GM18867 (cell line): ENCODE measurements around the gene DUS3L.

Experiments used
- ATAC-seq: cut with Tn5 transposase; IDR thresholded peaks from one replicate; pipeline ENCODE4 v1.9.1; 2021; ENCODE audit warnings: mild to moderate bottlenecking, moderate library complexity; ENCODE audit not compliant: unreplicated experiment

DUS3L gene

DNA sequence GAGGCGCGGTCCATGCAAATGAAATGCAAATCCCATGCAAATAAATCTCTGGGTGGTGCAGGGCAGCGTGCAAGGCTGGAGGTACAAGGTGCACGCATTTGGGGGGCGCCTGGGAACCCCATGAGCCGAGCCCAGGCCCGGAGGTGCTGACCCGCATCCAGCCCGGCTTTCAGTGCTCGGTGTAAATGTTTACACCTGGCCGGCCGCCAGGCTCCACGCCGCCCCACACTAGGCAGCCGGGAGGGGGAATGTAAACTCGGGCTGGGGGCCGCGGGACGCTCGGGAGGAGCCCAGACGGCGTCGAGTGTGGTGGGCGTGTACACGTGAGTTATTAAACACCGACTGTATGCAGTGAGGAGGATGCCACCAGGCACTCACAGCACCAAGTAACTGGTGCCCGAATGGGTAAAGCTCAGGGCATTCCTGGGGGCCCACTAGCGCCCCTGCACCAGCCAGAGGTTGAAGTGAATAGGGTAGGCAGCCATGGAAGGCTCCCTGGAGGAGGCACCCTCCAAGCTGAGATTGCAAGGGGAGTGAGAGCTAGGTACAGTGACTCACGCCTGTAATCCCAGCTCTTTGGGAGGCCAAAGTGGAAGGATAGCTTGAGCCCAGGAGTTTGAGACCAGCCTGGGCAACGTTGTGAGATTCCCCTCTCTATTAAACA, 31.4 kb upstream of the DUS3L start:
- ATAC-seq = no peak

- no peak for ATAC-seq
These were observed 30.7 kb upstream of the DUS3L start for GRCh38 chr19:5821521-5822180.

DNA sequence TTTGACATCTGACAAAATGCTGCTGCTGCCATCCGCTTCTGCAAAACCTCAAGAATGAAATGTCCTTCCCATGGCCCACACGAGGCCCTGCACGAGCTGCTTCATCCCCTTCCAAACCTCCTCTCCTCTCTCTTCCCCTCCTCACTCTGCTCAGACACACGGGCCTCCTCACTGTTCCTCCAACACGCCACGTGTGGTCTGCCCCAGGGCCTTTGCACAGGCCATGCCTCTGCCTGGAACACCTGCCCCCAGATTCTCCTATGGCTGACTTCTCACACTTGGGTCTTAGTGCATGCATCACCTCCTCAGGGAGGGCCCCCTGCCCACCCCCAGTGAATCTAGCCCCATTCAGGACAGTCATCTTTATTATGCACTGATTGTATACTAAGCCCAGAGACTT, 29.8 kb upstream of the DUS3L start:
- ATAC-seq = no peak

DNA sequence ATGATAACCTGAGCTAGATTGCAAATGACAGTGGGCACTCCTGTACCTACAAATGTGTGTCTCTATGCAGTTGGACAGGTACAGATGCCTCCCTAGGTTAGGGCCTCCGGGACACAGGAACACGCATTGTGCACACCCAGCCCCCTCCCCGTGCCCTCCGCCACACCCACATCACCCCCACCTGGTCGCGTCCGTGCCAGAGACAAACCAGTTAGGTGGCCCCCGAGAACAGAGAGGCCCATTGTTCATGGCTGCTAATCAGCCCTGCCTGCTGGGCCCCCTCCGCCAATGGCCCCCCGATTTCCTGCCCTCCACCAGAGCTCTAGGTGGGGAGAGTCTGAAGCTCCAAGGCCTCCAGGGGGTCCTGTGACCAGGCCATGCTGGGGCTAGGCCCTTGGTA, 27.6 kb upstream of the DUS3L start:
- ATAC-seq = no peak

DNA sequence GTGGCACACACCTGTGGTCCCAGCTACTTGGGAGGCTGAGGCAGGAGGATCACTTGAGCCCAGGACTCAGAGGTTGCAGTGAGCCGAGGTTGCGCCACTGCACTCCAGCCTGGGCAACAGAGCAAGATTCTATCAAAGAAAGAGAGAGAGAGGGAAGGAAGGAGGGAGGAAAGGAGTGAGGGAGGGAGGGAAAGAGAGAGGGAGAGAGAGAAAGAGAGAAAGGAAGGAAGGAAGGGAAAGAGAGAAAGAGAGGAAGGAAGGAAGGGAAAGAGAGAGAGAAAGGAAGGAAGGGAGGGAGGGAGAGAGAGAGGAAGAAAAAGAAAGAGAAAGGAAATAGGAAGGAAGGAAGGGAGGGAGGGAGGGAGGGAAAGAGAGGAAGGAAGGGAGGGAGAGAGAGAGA, 26.3 kb upstream of the DUS3L start:
- ATAC-seq = no peak

GRCh38 chr19:5814852-5815246, 23.9 kb upstream of the DUS3L start:
- no peak for ATAC-seq

DNA sequence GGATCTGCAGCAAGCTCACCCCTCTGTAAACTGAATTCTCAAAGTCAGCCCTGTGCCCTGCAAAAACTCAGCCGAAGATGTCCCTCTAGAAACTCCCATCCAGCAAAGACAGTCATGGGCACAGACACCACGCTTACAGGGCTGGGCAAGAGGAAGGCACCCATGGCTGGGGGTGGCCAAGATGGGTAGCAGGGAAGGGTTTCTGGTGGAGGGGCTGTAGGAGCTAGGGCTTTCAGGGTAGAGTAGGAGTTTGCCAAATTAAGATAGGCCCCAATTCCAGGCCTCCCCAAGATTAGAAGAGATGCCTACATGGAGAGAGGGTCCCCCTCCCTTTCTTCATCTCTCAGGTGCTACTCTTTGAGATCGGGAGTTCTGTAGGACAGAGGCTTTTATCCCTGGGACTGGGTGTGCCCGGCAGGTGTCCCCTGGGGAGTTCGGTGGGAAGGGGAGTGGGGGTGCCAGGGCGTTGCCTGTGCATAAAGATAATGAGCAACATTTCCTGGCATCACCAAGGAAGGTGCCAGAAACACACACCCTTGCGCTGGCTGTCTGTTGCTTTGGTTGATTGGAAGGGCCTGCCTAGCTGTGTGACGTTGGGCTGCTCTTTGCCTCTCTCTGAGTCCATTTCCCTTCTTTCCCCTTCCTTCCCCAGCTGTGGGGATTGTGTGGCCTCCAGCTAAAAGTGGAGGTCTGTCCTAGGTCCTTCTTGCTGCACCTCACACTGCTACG, 23.3 kb upstream of the DUS3L start:
- ATAC-seq = no peak

DNA sequence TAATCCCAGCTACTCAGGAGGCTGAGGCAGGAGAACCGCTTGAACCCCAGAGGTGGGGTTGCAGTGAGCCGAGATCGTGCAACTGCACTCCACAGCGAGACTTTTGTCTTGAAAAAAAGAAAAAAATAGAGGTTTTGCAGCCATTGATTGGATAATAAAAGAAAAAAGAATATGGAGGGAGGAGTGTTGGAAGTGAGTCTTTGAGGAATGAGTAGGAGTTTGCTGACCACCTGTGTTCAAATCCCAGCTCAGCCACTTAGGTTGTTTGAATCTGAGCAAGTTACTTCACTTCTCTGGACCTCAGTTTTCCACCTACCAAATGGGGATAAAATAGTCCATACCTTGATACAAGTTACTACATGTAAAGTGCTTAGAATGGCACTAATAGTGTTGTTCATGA, 20.2 kb upstream of the DUS3L start:
- no peak for ATAC-seq

- ATAC-seq = no peak
These were observed 18.5 kb upstream of the DUS3L start for GRCh38 chr19:5809469-5809868.

DNA sequence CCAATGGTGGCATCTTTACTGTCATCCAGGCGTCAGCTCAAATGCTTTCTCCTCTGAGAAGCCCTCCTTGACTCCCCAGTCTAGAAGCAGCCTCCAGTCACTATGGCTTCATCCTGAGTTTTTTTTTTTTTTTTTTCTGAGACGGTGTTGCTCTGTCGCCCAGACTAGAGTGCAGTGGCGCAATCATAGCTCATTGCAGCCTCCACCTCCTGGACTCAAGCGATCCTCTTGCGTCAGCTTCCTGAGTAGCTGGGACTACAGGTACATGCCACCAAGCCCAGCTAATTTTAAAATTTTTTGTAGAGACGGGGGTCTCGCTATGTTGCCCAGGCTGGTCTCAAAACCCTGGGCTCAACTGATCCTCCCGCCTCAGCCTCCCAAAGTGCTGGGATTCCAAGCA, 18.1 kb upstream of the DUS3L start:
- no peak for ATAC-seq

GRCh38 chr19:5808120-5808816, 17.3 kb upstream of the DUS3L start:
- no peak for ATAC-seq

GRCh38 chr19:5806905-5807304, 15.9 kb upstream of the DUS3L start:
- ATAC-seq = no peak

DNA sequence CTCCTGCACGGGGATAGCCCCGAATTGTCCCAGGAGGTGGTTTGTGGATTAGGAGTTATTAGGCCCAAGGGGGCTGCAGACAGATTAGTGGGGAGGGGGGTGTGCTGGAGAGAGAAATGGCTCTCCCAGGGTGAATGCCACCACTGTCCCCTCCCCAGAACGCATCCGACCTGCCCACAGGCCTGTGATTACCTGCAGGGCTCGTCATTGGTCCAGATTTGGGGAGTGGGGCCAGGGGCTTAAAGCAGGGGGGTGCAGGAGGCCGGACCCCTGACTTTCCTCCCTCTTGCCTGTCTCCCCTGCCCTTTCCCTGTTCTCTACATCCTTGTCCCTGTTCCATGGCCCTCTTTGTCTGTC, 15.1 kb upstream of the DUS3L start:
- ATAC-seq = no peak

GRCh38 chr19:5805462-5806132, 14.6 kb upstream of the DUS3L start:
- no peak for ATAC-seq

GRCh38 chr19:5804516-5805461, 13.8 kb upstream of the DUS3L start, which contains the start of gene NRTN:
TSS of gene NRTN (plus strand) at chr19:5805067. CDS start at chr19:5824166, 19,099 bp downstream.
- no peak for ATAC-seq

DNA sequence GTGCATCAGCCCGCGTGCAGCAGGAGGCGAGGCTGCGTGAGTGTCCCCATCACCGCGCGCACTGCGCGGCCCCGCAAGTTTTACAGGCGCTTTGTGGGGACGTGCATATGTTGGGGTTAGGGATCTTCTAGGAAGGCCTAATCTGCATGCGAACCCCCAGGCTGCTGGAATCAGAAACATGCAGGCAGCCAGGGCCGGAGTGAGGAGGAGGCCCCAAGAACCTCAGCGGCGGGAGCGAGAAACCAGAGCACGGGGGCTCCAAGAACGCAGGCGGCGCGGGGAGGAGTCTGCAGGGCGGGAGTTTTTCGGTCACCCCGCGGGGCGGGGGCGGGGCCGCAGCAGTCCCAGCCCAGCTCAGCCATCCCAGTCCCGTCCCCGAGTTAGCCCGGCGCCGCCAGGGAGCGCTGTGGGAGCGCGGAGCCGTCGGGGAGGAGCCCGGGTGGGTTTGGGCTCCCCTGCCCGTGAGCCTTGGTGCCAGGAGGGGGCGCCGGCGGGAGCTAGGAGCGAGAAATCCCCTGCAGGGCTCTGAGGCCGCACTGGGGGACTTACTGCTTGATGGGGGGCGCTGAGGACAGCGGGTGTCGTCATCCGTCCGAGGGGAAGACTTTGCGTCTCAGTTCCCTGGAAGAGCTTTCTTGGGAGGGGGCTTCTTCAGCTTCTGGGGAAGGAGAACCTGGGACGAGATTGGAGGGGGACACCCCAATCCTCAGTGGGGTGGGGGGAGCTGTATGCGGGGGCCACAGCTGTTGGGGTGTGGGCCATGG, 13.0 kb upstream of the DUS3L start:
- peak; percentile 78 for ATAC-seq

DNA sequence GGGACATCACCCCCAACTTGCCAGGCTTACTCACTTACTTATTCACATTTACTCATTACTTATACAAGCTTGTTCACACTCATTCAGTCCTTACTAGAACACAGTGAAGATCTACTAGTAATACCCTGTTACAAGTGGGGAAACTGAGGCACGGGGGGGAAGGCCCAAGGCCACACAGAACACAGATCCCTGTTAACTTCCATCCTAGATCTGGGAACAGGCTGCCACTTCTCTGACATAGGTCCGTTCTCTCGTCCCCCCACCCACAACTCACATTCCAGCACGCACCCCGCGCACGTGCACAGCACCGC, 12.4 kb upstream of the DUS3L start:
- ATAC-seq = no peak

- no peak for ATAC-seq
These were observed 11.0 kb upstream of the DUS3L start for GRCh38 chr19:5801796-5802619.
